Activated naive CD4-positive, alpha-beta T cell treated with anti-CD3 and anti-CD28 coated beads, Interleukin-2, amount 50 U/mL, for 24 hours (primary cell): ENCODE data around the gene ARHGEF33.
A peak's percentile ranks its signal among the peaks of the same experiment; 100 is the strongest.
"Not testable (repeated sequence)": the region's sequence is repeated elsewhere in the genome, so short reads cannot be mapped to it uniquely, and the experiment has no call there.

Experiments used
- H3K27ac Mint-ChIP-seq: one replicate; pipeline ENCODE4 v1.8.0; 2021; ENCODE audit warnings: mild to moderate bottlenecking, mixed read lengths
- H3K27me3 Mint-ChIP-seq: one replicate; pipeline ENCODE4 v1.8.0; 2021; ENCODE audit warnings: mixed read lengths
- H3K36me3 Mint-ChIP-seq: one replicate; pipeline ENCODE4 v1.8.0; 2021; ENCODE audit warnings: mixed read lengths
- H3K4me1 Mint-ChIP-seq: one replicate; pipeline ENCODE4 v1.8.0; 2021; ENCODE audit warnings: mixed read lengths
- H3K4me3 Mint-ChIP-seq: one replicate; pipeline ENCODE4 v1.8.0; 2021; ENCODE audit warnings: mild to moderate bottlenecking, mixed read lengths
- H3K9me3 Mint-ChIP-seq: one replicate; pipeline ENCODE4 v1.8.0; 2021; ENCODE audit warnings: mixed read lengths

ARHGEF33 gene

DNA sequence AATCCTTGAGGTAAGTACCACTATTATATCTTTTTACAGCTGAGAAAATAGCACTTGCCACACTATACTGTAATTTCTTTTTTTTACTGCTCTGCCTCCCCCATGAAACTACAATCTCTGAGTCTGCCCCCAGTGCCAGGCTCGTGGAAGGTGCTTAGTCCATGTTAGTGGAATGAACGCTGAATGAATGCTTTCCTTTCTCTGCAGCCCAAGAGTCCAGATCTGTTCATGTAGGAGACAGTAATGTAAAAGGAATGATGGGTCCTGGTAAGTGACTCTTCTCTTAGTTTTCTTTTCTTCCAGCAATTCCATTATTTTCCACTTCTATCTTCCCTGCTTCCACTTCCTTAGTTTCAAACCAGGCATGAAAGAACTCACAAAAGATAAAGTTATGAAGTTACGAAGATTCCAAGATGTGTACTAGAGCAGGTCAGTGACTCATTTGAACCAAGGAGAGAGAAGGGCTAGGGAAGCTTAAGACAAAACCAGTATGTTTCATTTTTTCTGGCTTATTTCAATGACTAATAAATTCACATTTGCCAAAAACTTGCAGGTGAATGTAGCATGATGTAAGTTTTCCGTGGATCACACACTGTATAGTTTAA is 46.0 kb downstream of the ARHGEF33 start:
- Mint-ChIP-seq H3K9me3 (no peaks in the 10 kb centered on the region), H3K4me3 (no peak overlapping the region), H3K4me1 (peaks cover 8% of the 10 kb centered on the region), H3K27ac (no peak overlapping the region), H3K36me3 (no peaks in the 10 kb centered on the region), H3K27me3 (peaks cover 2% of the 10 kb centered on the region)

DNA sequence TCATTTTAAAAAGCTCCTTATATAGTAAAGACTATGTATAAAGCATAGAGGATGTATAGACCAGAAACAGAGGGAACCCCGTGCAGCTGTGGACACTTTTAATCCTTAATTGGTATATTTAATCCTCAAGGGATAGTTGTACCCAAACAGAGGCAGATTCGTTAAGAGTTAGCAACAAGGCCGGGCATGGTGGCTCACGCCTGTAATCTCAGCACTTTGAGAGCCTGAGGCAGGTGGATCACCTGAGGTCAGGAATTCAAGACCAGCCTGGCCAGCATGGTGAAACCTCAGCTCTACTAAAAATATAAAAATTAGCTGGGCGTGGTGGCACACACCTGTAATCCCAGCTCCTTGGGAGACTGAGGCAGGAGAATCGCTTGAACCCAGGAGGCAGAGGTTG is 46.8 kb downstream of the ARHGEF33 start:
- H3K27me3 Mint-ChIP-seq, H3K4me1 Mint-ChIP-seq: not testable (repeated sequence)

DNA sequence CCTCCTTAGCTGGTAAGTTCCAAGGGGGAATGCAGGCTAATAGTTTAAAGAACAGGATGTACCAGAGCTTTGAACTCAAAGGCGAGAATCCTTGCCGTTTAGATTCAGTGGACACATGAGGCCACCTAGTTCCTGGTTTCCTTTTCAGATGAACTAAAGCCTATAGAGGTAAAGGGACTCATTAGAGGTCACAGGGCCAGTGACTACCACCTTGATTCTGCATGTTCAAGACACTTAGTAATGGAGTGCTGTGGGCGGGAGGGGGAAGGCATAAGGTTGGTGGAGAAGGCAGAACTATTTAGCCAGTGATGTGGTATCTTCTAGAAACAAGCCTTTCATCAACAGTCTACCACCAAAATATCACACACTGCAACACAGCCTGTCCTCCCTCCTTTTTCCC is 47.9 kb downstream of the ARHGEF33 start:
- H3K27ac Mint-ChIP-seq: no peak overlapping the region
- no peaks in the 10 kb centered on the region for H3K9me3 Mint-ChIP-seq
- no peaks in the 10 kb centered on the region for H3K36me3 Mint-ChIP-seq
- peaks cover 2% of the 10 kb centered on the region for H3K27me3 Mint-ChIP-seq
- no peak overlapping the region for H3K4me3 Mint-ChIP-seq
- peaks cover 8% of the 10 kb centered on the region for H3K4me1 Mint-ChIP-seq

More for the DNA sequence above, 46.8 kb downstream of the ARHGEF33 start:
- H3K27ac Mint-ChIP-seq, H3K36me3 Mint-ChIP-seq, H3K4me3 Mint-ChIP-seq, H3K9me3 Mint-ChIP-seq: not testable (repeated sequence)

DNA sequence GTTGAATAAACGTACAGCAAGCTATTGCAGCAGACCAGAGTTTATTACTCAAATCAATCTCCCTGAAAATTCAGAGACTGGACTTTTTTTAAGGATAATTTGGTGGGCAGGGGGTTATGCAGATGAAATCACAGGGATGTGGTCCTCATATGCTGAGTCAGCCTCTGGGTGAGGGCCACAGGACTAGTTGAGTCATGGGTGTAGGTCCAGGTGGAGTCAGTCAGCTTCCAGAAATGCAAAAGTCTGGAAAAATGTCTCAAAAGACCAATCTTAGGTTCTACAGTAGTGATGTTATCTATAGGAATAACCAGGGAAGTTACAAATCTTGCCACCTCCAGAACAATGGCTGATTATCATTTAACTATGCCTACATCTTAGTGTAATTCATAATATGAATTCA is 51.1 kb downstream of the ARHGEF33 start:
- Mint-ChIP-seq H3K4me3 (no peak overlapping the region), H3K27ac (no peak overlapping the region), H3K36me3 (no peaks in the 10 kb centered on the region), H3K9me3 (no peaks in the 10 kb centered on the region), H3K27me3 (no peaks in the 10 kb centered on the region), H3K4me1 (peaks cover 5% of the 10 kb centered on the region)

DNA sequence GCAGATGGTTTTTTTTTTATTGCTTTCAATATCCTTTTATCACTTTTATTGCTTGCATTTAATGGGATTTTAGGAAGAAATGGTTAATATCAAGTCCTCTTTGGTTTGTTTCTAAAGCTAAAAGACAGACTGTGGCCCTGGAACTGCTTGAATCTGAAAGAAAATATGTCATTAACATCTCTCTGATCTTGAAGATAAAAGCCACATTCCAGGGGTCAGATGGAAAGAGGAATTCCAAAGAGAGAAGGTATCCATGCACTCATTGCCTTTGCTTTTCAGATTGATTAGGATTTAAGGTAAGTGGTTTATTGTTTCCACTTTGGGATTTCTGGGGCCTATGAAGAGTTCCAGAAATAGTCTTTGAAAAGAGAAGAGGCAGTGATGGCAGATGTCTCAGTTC is 54.1 kb downstream of the ARHGEF33 start:
- Mint-ChIP-seq H3K9me3 (no peaks in the 10 kb centered on the region), H3K36me3 (no peaks in the 10 kb centered on the region), H3K4me3 (no peak overlapping the region), H3K27ac (no peak overlapping the region), H3K27me3 (no peaks in the 10 kb centered on the region), H3K4me1 (no peaks in the 10 kb centered on the region)

DNA sequence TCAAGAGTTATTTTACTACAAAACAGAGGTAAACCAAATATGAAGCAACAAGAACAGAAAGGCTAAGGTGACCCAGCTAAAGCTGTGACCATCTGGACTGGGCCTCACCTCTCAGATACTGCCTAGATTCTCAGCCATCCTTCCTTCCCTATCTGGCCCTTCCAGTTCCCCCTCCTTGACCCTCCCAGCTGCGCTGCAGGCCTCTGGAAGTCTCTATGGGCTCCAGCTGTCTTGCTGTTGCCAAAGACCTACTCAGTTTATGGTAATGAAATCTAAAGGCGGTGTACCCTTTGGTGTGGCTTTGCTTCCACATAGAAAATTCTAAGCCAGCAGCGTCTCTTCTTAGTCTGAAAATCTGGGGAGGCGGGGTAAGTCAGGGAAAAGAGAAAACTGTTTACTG is 55.7 kb downstream of the ARHGEF33 start:
- Mint-ChIP-seq H3K9me3 (no peaks in the 10 kb centered on the region), H3K4me1 (no peaks in the 10 kb centered on the region), H3K36me3 (no peaks in the 10 kb centered on the region), H3K27me3 (no peaks in the 10 kb centered on the region), H3K4me3 (no peak overlapping the region), H3K27ac (no peak overlapping the region)

DNA sequence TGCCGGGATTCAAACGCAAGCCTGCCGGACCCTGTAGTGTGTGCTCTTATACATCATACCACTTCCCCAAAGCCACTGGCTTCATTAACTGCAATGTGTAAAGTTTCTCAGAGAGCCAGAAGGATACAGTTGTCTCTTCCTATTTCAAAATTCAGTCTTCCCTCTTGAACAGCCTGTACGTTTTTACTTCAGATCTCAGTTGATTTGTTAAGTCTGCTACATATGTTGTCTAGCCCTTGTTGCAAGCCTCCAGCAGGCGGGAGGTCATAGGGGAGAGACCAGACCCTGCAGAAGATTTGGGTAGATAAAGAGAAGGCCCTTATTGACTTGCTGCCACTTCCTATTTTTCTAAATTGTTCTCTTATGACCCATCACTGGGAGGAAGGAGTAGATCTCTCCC is 56.2 kb downstream of the ARHGEF33 start:
- H3K36me3 Mint-ChIP-seq: no peaks in the 10 kb centered on the region
- no peak overlapping the region for H3K27ac Mint-ChIP-seq
- no peaks in the 10 kb centered on the region for H3K27me3 Mint-ChIP-seq
- H3K4me1 Mint-ChIP-seq: no peaks in the 10 kb centered on the region
- H3K9me3 Mint-ChIP-seq: no peaks in the 10 kb centered on the region
- no peak overlapping the region for H3K4me3 Mint-ChIP-seq

DNA sequence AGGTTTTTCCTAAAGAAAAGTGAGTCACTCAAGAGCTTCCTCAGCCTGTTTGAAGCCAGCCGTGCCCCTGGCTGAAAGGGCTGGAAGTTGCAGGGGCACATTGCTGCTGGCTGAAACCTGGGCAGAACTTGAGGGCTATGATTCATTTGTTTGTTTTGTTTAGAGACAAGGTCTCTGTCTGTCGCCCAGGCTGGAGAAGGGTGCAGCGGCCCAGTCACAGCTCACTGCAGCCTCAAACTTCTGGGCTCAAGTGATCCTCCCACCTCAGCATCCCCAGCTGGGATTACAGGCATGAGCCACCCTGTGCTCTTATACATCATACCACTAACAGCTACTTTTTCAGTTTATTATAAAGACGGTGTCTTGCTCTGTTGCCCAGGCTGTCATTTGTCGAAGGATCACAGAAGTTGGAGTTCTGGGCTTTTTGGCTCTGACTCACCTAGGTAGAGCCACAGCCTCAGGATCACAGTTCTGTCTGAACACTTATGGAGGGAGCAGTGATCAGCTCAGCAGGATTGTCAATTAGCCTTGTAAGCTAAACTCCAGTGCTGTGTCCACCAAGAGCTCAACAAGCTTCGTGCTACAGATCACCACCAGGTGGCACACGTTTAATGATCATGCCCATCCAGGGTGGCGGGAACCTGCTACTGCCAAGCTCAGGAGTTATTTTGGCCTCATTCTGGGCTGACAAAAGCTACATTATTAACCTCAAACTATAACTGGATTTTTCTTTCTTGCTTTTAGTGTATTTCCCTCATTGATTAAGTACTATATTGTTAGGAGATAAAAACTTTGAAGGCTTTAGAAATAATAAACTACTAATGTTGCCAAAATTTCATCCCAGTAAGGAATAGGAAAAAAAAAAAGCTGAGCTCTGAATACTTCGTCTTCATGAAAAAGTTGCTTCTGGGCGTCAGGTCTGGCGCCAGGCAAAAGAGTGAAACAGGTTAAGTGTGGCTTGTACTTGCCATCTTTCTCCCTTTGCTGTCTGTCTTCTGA is 57.9 kb downstream of the ARHGEF33 start:
- no peak overlapping the region for H3K27ac Mint-ChIP-seq
- H3K4me3 Mint-ChIP-seq: no peak overlapping the region
- no peaks in the 10 kb centered on the region for H3K9me3 Mint-ChIP-seq
- no peaks in the 10 kb centered on the region for H3K27me3 Mint-ChIP-seq
- H3K4me1 Mint-ChIP-seq: no peaks in the 10 kb centered on the region
- no peaks in the 10 kb centered on the region for H3K36me3 Mint-ChIP-seq

DNA sequence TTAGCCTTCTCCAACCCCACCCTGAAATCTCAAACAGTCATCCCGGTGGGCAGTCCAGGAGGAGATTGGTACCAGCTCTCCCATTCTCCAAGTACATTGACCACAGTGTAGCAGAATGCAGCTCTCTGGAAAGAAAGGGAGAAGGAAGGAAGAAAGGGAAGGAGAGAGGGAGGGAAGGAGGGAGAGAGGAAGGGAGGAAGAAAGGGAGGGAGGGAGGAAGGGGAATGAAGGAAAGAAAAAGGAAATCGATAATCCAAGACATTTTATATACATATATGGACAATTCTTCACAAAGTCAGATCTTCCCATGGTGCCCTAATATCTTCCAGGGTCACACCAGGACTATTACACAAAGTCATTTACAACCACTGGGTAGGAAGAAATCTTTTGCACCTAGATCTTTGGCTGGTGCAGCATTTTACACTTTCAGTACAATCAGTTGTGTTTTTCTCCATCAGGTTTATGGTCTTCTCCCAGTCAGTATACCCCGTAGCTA is 58.8 kb downstream of the ARHGEF33 start:
- H3K4me3 Mint-ChIP-seq: no peak overlapping the region
- H3K27me3 Mint-ChIP-seq: no peaks in the 10 kb centered on the region
- no peaks in the 10 kb centered on the region for H3K9me3 Mint-ChIP-seq
- H3K27ac Mint-ChIP-seq: no peak overlapping the region
- H3K36me3 Mint-ChIP-seq: no peaks in the 10 kb centered on the region
- no peaks in the 10 kb centered on the region for H3K4me1 Mint-ChIP-seq

DNA sequence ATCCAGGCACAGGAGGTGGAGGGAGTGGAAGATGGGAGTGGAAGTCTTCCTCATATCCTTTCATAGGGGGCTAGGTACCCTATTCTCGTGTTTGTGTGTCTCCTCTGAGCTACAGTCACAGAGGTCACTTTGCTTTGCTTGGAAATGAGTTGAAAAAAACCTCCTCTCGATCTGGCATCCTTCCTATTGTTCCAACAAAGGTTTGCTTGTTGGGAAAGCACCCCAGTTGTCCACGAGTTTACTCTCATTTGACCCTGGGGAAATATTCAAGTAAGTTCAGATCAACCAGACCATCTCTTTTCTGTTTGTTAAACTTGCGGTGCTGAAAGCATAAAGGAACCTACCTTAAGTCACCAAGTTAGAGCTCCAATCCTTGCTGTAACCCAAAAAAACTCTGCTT is 59.3 kb downstream of the ARHGEF33 start:
- no peaks in the 10 kb centered on the region for H3K4me1 Mint-ChIP-seq
- no peak overlapping the region for H3K27ac Mint-ChIP-seq
- no peaks in the 10 kb centered on the region for H3K27me3 Mint-ChIP-seq
- no peaks in the 10 kb centered on the region for H3K36me3 Mint-ChIP-seq
- H3K4me3 Mint-ChIP-seq: no peak overlapping the region
- no peaks in the 10 kb centered on the region for H3K9me3 Mint-ChIP-seq

DNA sequence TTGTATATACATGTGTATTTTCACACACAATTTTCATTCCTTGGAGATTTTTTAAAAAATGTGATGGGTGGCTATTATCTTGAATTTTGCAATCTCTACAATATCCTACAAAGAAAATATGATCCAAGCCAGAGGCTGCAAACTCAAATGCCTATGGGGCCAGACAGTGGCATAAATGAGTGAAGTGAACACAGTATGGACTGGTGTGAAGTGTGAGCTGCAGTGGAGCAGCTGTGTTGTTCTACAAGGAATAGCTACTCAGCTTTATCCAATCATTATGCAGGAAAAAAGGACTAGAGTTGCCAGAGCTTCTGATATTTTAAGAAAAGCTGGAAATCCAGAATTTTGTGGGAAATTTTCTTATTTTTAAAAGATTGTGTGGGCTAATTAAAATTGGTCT is 62.1 kb downstream of the ARHGEF33 start:
- no peak overlapping the region for H3K4me3 Mint-ChIP-seq
- H3K9me3 Mint-ChIP-seq: no peaks in the 10 kb centered on the region
- H3K27ac Mint-ChIP-seq: no peak overlapping the region
- no peaks in the 10 kb centered on the region for H3K36me3 Mint-ChIP-seq
- H3K27me3 Mint-ChIP-seq: no peaks in the 10 kb centered on the region
- no peaks in the 10 kb centered on the region for H3K4me1 Mint-ChIP-seq

DNA sequence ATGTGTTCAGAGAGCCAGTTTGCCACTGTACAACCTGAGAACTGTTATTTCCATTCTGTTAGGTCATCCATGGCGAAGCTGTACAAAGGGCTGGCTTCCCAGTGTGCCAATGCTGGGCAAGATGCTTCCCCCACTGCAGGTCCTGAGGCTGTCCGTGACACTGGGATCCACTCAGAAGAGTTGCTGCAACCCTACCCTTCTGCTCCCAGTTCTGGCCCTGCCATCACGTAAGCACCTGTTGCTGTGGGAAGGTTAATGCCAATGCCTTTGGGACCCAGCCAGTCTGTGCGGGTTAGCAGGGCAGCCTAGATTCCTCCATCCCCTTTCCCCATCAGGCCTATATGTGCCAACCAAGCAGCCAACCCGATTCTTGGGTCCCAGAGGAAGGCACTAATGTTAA is 68.3 kb downstream of the ARHGEF33 start:
- H3K4me3 Mint-ChIP-seq: peak overlapping the region; percentile 27
- H3K9me3 Mint-ChIP-seq: no peaks in the 10 kb centered on the region
- H3K27me3 Mint-ChIP-seq: peaks cover 12% of the 10 kb centered on the region
- peaks cover 4% of the 10 kb centered on the region for H3K4me1 Mint-ChIP-seq
- H3K36me3 Mint-ChIP-seq: no peaks in the 10 kb centered on the region
- no peak overlapping the region for H3K27ac Mint-ChIP-seq

DNA sequence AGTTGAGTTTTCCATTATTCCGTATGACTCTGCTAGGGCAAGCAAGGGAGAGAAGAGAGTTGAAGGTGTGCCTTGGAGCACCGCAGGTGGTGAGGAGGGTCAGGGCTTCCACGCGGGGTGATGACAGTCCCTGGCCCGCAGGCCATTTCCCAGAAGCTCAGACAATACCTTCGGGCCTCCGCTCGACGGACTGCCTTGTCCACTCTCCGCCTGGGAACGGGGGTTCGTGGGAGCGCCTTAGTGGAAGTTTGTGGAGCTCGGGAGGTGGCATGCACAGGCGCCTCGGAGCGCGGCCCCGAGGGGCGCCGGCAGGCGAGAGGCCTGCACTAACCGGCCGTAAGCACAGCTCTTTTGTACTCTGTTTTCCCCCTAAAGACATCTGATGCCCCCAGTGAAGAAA is 69.8 kb downstream of the ARHGEF33 start:
- H3K4me3 Mint-ChIP-seq: peak overlapping the region; percentile 62
- peaks cover 12% of the 10 kb centered on the region for H3K27me3 Mint-ChIP-seq
- H3K36me3 Mint-ChIP-seq: no peaks in the 10 kb centered on the region
- no peaks in the 10 kb centered on the region for H3K9me3 Mint-ChIP-seq
- no peak overlapping the region for H3K27ac Mint-ChIP-seq
- peaks cover 4% of the 10 kb centered on the region for H3K4me1 Mint-ChIP-seq

DNA sequence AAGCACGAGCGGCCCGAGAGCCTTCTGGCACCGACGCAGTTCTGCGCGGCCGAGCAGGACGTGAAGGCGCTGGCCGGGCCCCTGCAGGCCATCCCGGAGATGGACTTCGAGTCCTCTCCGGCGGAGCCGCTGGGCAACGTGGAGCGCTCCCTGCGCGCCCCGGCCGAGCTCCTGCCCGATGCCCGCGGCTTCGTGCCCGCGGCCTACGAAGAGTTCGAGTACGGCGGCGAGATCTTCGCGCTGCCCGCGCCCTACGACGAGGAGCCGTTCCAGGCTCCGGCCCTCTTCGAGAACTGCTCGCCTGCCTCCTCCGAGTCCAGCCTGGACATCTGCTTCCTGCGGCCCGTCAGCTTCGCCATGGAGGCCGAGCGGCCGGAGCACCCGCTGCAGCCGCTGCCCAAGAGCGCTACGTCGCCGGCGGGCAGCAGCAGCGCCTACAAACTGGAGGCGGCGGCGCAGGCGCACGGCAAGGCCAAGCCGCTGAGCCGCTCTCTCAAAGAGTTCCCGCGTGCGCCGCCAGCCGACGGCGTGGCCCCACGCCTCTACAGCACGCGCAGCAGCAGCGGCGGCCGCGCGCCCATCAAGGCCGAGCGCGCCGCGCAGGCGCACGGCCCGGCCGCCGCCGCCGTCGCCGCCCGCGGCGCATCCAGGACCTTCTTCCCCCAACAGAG is 70.4 kb downstream of the ARHGEF33 start:
- Mint-ChIP-seq H3K27ac (no peak overlapping the region), H3K4me1 (peaks cover 4% of the 10 kb centered on the region), H3K4me3 (peak overlapping the region; percentile 36), H3K27me3 (peaks cover 12% of the 10 kb centered on the region), H3K9me3 (no peaks in the 10 kb centered on the region), H3K36me3 (no peaks in the 10 kb centered on the region)

DNA sequence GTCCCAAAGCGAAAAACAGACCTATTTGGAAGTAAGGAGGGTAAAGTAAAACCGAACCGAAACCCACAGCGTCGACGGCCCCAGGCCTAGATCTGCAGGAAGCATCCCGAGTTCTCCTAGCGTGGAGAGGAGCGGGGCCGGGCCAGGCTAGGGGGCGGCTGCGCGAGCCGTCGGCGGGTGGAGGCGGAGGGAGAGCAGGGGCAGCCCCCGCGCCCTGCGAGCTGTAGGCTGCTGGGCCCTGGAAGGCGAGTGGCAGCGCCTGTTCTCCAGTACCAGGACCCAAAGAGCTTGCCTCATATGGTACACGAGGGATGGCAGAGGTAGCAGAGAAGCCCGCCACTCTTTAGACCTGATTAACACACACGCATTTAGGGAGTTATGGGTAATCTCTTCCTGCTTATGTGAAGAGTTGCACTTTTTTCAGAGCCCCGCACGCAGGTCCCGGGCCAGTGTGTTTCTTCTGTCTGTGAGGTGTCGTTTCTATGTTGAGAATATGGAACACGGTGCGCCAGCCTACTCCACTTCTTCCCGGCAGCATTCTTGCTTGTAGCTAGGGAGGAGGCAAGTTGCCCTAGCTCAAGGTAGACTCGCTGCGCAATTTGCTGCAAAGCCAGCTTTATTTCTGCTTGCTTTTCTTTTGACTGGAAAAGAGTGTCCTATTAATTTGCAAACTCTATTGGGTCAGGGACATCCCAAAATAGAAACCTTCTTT is 71.1 kb downstream of the ARHGEF33 start:
- no peak overlapping the region for H3K4me3 Mint-ChIP-seq
- no peaks in the 10 kb centered on the region for H3K9me3 Mint-ChIP-seq
- no peak overlapping the region for H3K27ac Mint-ChIP-seq
- no peaks in the 10 kb centered on the region for H3K36me3 Mint-ChIP-seq
- peaks cover 4% of the 10 kb centered on the region for H3K4me1 Mint-ChIP-seq
- peaks cover 12% of the 10 kb centered on the region for H3K27me3 Mint-ChIP-seq
